Activated naive CD4-positive, alpha-beta T cell treated with anti-CD3 and anti-CD28 coated beads, Interleukin-2, amount 50 U/mL, for 72 hours (primary cell): ENCODE measurements around the gene MATN4. TPM values are rescaled to one million over a fixed set of nuclear protein-coding genes. Genes with fewer than 3 reads are reported as not detected.
A peak's percentile ranks its signal among the peaks of the same experiment; 100 is the strongest.

ENCODE experiments used
- ATAC-seq, 2 donors: fragments of 150-1000 bp; cut with Tn5 transposase; 2 replicates each; pipeline ENCODE4 v1.10.0; 2021; ENCODE audit warnings: mild to moderate bottlenecking in 2 of 2, moderate library complexity in 2 of 2
- DNase-seq, 2 donors: peaks; one replicate each; pipeline ENCODE4 v3.0.0; 2021 to 2022; ENCODE audit warnings: low spot score in 2 of 2
- H3K27ac Mint-ChIP-seq, 2 donors: one replicate each; pipeline ENCODE4 v1.8.0; 2022; ENCODE audit warnings: mild to moderate bottlenecking in 2 of 2, mixed read lengths in 2 of 2
- H3K36me3 Mint-ChIP-seq, 2 donors: one replicate each; pipeline ENCODE4 v1.8.0; 2022; ENCODE audit warnings: mixed read lengths in 2 of 2
- H3K9me3 Mint-ChIP-seq, 2 donors: one replicate each; pipeline ENCODE4 v1.8.0; 2022; ENCODE audit warnings: mixed read lengths in 2 of 2
- total RNA-seq, 2 donors: library from RNA; stranded (reverse); gene quantifications; one replicate each; pipeline ENCODE4 v1.2.3, GENCODE V29; 2022

The MATN4 gene
- total RNA-seq, 2 donors from 2014 or later = 0.11 to 1.4 TPM

- ATAC-seq (no peak), DNase-seq (no peak)
- Mint-ChIP-seq H3K27ac (no peak overlapping the region), H3K36me3 (no peaks in the 10 kb centered on the region), H3K9me3 (no peaks in the 10 kb centered on the region)
These were observed 15.6 kb upstream of the MATN4 start for GRCh38 chr20:45323731-45324130.

- H3K27ac Mint-ChIP-seq = no peak overlapping the region
- ATAC-seq (no peak), DNase-seq (no peak)
- H3K36me3 Mint-ChIP-seq = no peaks in the 10 kb centered on the region
- H3K9me3 Mint-ChIP-seq = no peaks in the 10 kb centered on the region
These were observed 14.9 kb upstream of the MATN4 start for GRCh38 chr20:45322952-45323383.

- no peaks in the 10 kb centered on the region for H3K36me3 Mint-ChIP-seq
- DNase-seq (no peak), ATAC-seq (peak; percentile 46 to 89)
- H3K27ac Mint-ChIP-seq = peak overlapping the region in 1 of 2 donors; percentile 43
- no peaks in the 10 kb centered on the region for H3K9me3 Mint-ChIP-seq
These were observed 13.0 kb upstream of the MATN4 start for GRCh38 chr20:45320948-45321595.

- Mint-ChIP-seq H3K27ac (peak overlapping the region; percentile 53 to 97), H3K9me3 (no peaks in the 10 kb centered on the region), H3K36me3 (no peaks in the 10 kb centered on the region)
- DNase-seq = no peak
- peak in 1 of 2 donors; percentile 40 for ATAC-seq
These were observed 10.8 kb upstream of the MATN4 start for GRCh38 chr20:45318948-45319347.

GRCh38 chr20:45318386-45318939, 10.4 kb upstream of the MATN4 start:
- Mint-ChIP-seq H3K36me3 (no peaks in the 10 kb centered on the region), H3K27ac (peak overlapping the region in 1 of 2 donors; percentile 90), H3K9me3 (no peaks in the 10 kb centered on the region)
- no peak for DNase-seq
- ATAC-seq = peak; percentile 11 to 32

GRCh38 chr20:45317826-45318225, 9.7 kb upstream of the MATN4 start:
- no peak for DNase-seq
- no peak overlapping the region for H3K27ac Mint-ChIP-seq
- no peaks in the 10 kb centered on the region for H3K9me3 Mint-ChIP-seq
- ATAC-seq = no peak
- no peaks in the 10 kb centered on the region for H3K36me3 Mint-ChIP-seq

GRCh38 chr20:45316150-45317080, 8.3 kb upstream of the MATN4 start:
- Mint-ChIP-seq H3K36me3 (no peaks in the 10 kb centered on the region), H3K9me3 (no peaks in the 10 kb centered on the region), H3K27ac (no peak overlapping the region)
- DNase-seq = no peak
- ATAC-seq = no peak

- Mint-ChIP-seq H3K36me3 (no peaks in the 10 kb centered on the region), H3K9me3 (no peaks in the 10 kb centered on the region), H3K27ac (no peak overlapping the region)
- DNase-seq (no peak), ATAC-seq (no peak)
These were observed 7.6 kb upstream of the MATN4 start for GRCh38 chr20:45315672-45316071.

- DNase-seq (no peak), ATAC-seq (no peak)
- no peaks in the 10 kb centered on the region for H3K36me3 Mint-ChIP-seq
- no peaks in the 10 kb centered on the region for H3K9me3 Mint-ChIP-seq
- no peak overlapping the region for H3K27ac Mint-ChIP-seq
These were observed 5.8 kb upstream of the MATN4 start for GRCh38 chr20:45313943-45314342.

GRCh38 chr20:45313065-45313695, 5.1 kb upstream of the MATN4 start:
- no peak for ATAC-seq
- Mint-ChIP-seq H3K36me3 (no peaks in the 10 kb centered on the region), H3K9me3 (no peaks in the 10 kb centered on the region), H3K27ac (no peak overlapping the region)
- DNase-seq = no peak

GRCh38 chr20:45312241-45312640, 4.1 kb upstream of the MATN4 start:
- H3K9me3 Mint-ChIP-seq = no peaks in the 10 kb centered on the region
- ATAC-seq = no peak
- no peaks in the 10 kb centered on the region for H3K36me3 Mint-ChIP-seq
- no peak overlapping the region for H3K27ac Mint-ChIP-seq
- no peak for DNase-seq

- DNase-seq = peak; percentile 61 to 79
- H3K9me3 Mint-ChIP-seq = no peaks in the 10 kb centered on the region
- no peaks in the 10 kb centered on the region for H3K36me3 Mint-ChIP-seq
- no peak overlapping the region for H3K27ac Mint-ChIP-seq
- peak; percentile 67 to 82 for ATAC-seq
These were observed 3.6 kb upstream of the MATN4 start for GRCh38 chr20:45311589-45312211.

GRCh38 chr20:45309075-45309474, 976 bp upstream of the MATN4 start:
- no peak for ATAC-seq
- Mint-ChIP-seq H3K27ac (no peak overlapping the region), H3K9me3 (no peaks in the 10 kb centered on the region), H3K36me3 (no peaks in the 10 kb centered on the region)
- no peak for DNase-seq

- no peak overlapping the region for H3K27ac Mint-ChIP-seq
- H3K36me3 Mint-ChIP-seq = peaks cover 5 to 8% of the 10 kb centered on the region in 2 donors
- no peak for ATAC-seq
- H3K9me3 Mint-ChIP-seq = no peaks in the 10 kb centered on the region
- no peak for DNase-seq
These were observed 941 bp downstream of the MATN4 start for GRCh38 chr20:45307076-45307640.

GRCh38 chr20:45306431-45306982, 1.6 kb downstream of the MATN4 start, which contains the start of gene RBPJL:
Gene RBPJL, plus strand, starts transcription at chr20:45306840. Its CDS starts 83 bp downstream, at chr20:45306923.
- Mint-ChIP-seq H3K9me3 (no peaks in the 10 kb centered on the region), H3K36me3 (peaks cover 5 to 8% of the 10 kb centered on the region in 2 donors), H3K27ac (no peak within 1 kb of the TSS)
- ATAC-seq (peak; percentile 26 to 39), DNase-seq (peak in 1 of 2 donors; percentile 74)

GRCh38 chr20:45305262-45305661, 2.8 kb downstream of the MATN4 start:
- H3K36me3 Mint-ChIP-seq = peaks cover 5 to 8% of the 10 kb centered on the region in 2 donors
- no peak overlapping the region for H3K27ac Mint-ChIP-seq
- DNase-seq (no peak), ATAC-seq (no peak)
- no peaks in the 10 kb centered on the region for H3K9me3 Mint-ChIP-seq
